IMR-90 (cell line): ENCODE data around the gene SHB. TPM values are rescaled to one million over a fixed set of nuclear protein-coding genes. Genes with fewer than 3 reads are reported as not detected.

Experiments used
- ATAC-seq: fragments of 200-7000 bp; cut with Tn5 transposase; 2 replicates; pipeline ENCODE4 v1.9.1; 2020; ENCODE audit warnings: low read depth, mild to moderate bottlenecking, moderate library complexity
- BruUV-seq: library from RNA; stranded (reverse); fragments of 400-500 nt; replicated peaks from 2 replicates; lab custom pipeline; 2021; lab: Mats Ljungman, UMichigan
- CTCF ChIA-PET: fragments of 300-600 bp; formaldehyde crosslinking; extraction: SDS; loops from one replicate; lab custom pipeline; 2021; ENCODE audit warnings: antibody characterized with exemption; lab: Yijun Ruan, JAX
- POLR2A ChIA-PET: fragments of 300-600 bp; sonication (Branson Sonifier 250); formaldehyde crosslinking; loops from one replicate; lab custom pipeline; 2022; ENCODE audit warnings: antibody characterized with exemption; ENCODE audit not compliant: unreplicated experiment; lab: Charles Lee
- DNase-seq: peaks from one replicate; pipeline ENCODE4 v3.0.0; 2013
- H2AFZ ChIP-seq: replicated peaks from 2 replicates; pipeline ENCODE3; 2013; ENCODE audit warnings: low read length, mild to moderate bottlenecking; ENCODE audit not compliant: poor library complexity
- H2AK5ac ChIP-seq: 2 replicates; pipeline ENCODE4 v1.6.1; 2013; ENCODE audit warnings: low read depth, low read length, inconsistent platforms
- H2AK9ac ChIP-seq: replicated peaks from 2 replicates; pipeline ENCODE3; 2013; ENCODE audit warnings: mild to moderate bottlenecking, low read depth, low read length, moderate library complexity; ENCODE audit not compliant: poor library complexity
- H2BK120ac ChIP-seq: 2 replicates; pipeline ENCODE4 v1.6.1; 2013; ENCODE audit warnings: low read depth, low read length, inconsistent platforms
- H2BK15ac ChIP-seq: 3 replicates; pipeline ENCODE4 v1.6.1; 2013; ENCODE audit warnings: low read depth, low read length, inconsistent platforms
- H2BK20ac ChIP-seq: 2 replicates; pipeline ENCODE4 v1.6.1; 2013; ENCODE audit warnings: low read depth, mild to moderate bottlenecking, inconsistent platforms, low read length, moderate library complexity
- H2BK5ac ChIP-seq: 2 replicates; pipeline ENCODE4 v1.6.1; 2013; ENCODE audit warnings: mild to moderate bottlenecking, low read depth, low read length, inconsistent platforms; ENCODE audit not compliant: poor library complexity, severe bottlenecking
- H3K14ac ChIP-seq: replicated peaks from 2 replicates; pipeline ENCODE4 v1.6.1; 2013; ENCODE audit warnings: low read depth, low read length, inconsistent platforms
- H3K18ac ChIP-seq: 2 replicates; pipeline ENCODE4 v1.6.1; 2013; ENCODE audit warnings: low read depth, low read length, control low read depth
- H3K23ac ChIP-seq: 2 replicates; pipeline ENCODE4 v1.6.1; 2013; ENCODE audit warnings: low read depth, low read length, inconsistent platforms
- H3K27ac ChIP-seq: 2 replicates; pipeline ENCODE4 v1.5.1; 2013; ENCODE audit warnings: mild to moderate bottlenecking, control low read depth, low read length; ENCODE audit not compliant: insufficient read depth
- H3K27me3 ChIP-seq: 2 replicates; pipeline ENCODE4 v1.6.1; 2013; ENCODE audit warnings: low read length; ENCODE audit not compliant: control insufficient read depth, insufficient read depth
- H3K36me3 ChIP-seq: 2 replicates; pipeline ENCODE4 v1.6.1; 2013; ENCODE audit warnings: low read length, mixed read lengths; ENCODE audit not compliant: control insufficient read depth, insufficient read depth
- H3K4ac ChIP-seq: 2 replicates; pipeline ENCODE4 v1.6.1; 2013; ENCODE audit warnings: low read depth, low read length, inconsistent platforms
- H3K4me1 ChIP-seq: 2 replicates; pipeline ENCODE4 v1.6.1; 2013; ENCODE audit warnings: low read length, mixed read lengths; ENCODE audit not compliant: control insufficient read depth, insufficient read depth
- H3K4me2 ChIP-seq: 2 replicates; pipeline ENCODE4 v1.6.1; 2013; ENCODE audit warnings: low read depth, mild to moderate bottlenecking, control low read depth, low read length, moderate library complexity
- H3K4me3 ChIP-seq: 2 replicates; pipeline ENCODE4 v1.5.1; 2013; ENCODE audit warnings: low read depth, mild to moderate bottlenecking, control low read depth, low read length, moderate library complexity; ENCODE audit not compliant: insufficient read depth
- H3K56ac ChIP-seq: 2 replicates; pipeline ENCODE4 v1.6.1; 2013; ENCODE audit warnings: low read length, inconsistent platforms; ENCODE audit not compliant: insufficient read depth; ENCODE audit errors: extremely low read depth
- H3K79me1 ChIP-seq, 2 experiments: 2 replicates each; pipeline ENCODE4 v1.6.1; 2013; ENCODE audit warnings: low read length in 2 of 2, inconsistent platforms in 1 of 2, low read depth in 1 of 2
- H3K9ac ChIP-seq: 2 replicates; pipeline ENCODE4 v1.6.1; 2013; ENCODE audit warnings: low read depth, low read length, control low read depth
- H3K9me1 ChIP-seq: 2 replicates; pipeline ENCODE4 v1.6.1; 2013; ENCODE audit warnings: low read length, inconsistent platforms; ENCODE audit not compliant: insufficient read depth
- H3K9me3 ChIP-seq: 2 replicates; pipeline ENCODE4 v1.6.1; 2013; ENCODE audit warnings: low read length; ENCODE audit not compliant: control insufficient read depth, insufficient read depth
- H4K20me1 ChIP-seq: 2 replicates; pipeline ENCODE4 v1.6.1; 2013; ENCODE audit warnings: low read length, inconsistent platforms; ENCODE audit not compliant: insufficient read depth
- H4K5ac ChIP-seq: 2 replicates; pipeline ENCODE4 v1.6.1; 2013; ENCODE audit warnings: mild to moderate bottlenecking, low read depth, low read length, control low read depth
- H4K8ac ChIP-seq, 2 experiments: 2 replicates each; pipeline ENCODE4 v1.6.1; 2013; ENCODE audit warnings: low read depth in 2 of 2, low read length in 2 of 2, control low read depth in 1 of 2, inconsistent platforms in 1 of 2
- H4K91ac ChIP-seq: 2 replicates; pipeline ENCODE4 v1.6.1; 2013; ENCODE audit warnings: low read depth, low read length, inconsistent platforms; ENCODE audit not compliant: insufficient read depth
- RCOR1 ChIP-seq: IDR thresholded peaks from 2 replicates; pipeline ENCODE4 v1.6.1; 2012; ENCODE audit warnings: mild to moderate bottlenecking, low read length, improper control_type of control experiment; ENCODE audit not compliant: insufficient replicate concordance
- RFX5 ChIP-seq: IDR thresholded peaks from 2 replicates; pipeline ENCODE4 v1.8.0; 2012; ENCODE audit warnings: low read depth, mild to moderate bottlenecking, low read length, moderate library complexity
- SMC3 ChIP-seq: fragments of 150-350 bp; IDR thresholded peaks from 2 replicates; pipeline ENCODE4 v1.6.1; 2016; ENCODE audit warnings: low read depth, mild to moderate bottlenecking, antibody characterized with exemption, low read length, moderate library complexity
- USF2 ChIP-seq: fragments of 150-350 bp; IDR thresholded peaks from 2 replicates; pipeline ENCODE4 v1.6.1; 2017; ENCODE audit warnings: mild to moderate bottlenecking, antibody characterized with exemption, low read length, low read depth
- WGBS, 2 experiments: methylation state at CpG; one replicate each; pipeline versions ENCODE4 v1.1.5 to v1.1.7; 2013; ENCODE audit warnings: missing lambda C conversion rate in 2 of 2; ENCODE audit not compliant: insufficient read length in 1 of 2; ENCODE audit errors: extremely low coverage in 2 of 2; 5-methylcytosine and 5-hydroxymethylcytosine counted together
- dilution Hi-C: fragments of 300-500 bp; cut with HindIII; formaldehyde crosslinking; loops from one replicate; pipeline ENCODE4 v1.14.3; 2018; ENCODE audit warnings: low sequenced_read_pairs; ENCODE audit not compliant: unreplicated experiment
- in situ Hi-C: fragments of 300-500 bp; cut with MboI; formaldehyde crosslinking; loops from 3 replicates; pipeline ENCODE4 v1.14.3; 2019; ENCODE audit warnings: low sequenced_read_pairs, inconsistent platforms, mixed read lengths
- intact Hi-C: fragments of 100-400 bp; cut with micrococcal nuclease; formaldehyde crosslinking; loops from 2 replicates; pipeline ENCODE4 v1.10.0; 2022
- polyA plus RNA-seq, 3 experiments: library from polyadenylated mRNA; depleted of rRNA; stranded (reverse); fragments of >200 nt; gene quantifications; 2 replicates each; pipeline ENCODE4 v1.2.3, GENCODE V29; 2012; ENCODE audit warnings: low replicate concordance in 1 of 3
- total RNA-seq: library from RNA; depleted of rRNA; stranded (reverse); fragments of >200 nt; gene quantifications from 2 replicates; pipeline ENCODE4 v1.2.3, GENCODE V29; 2012

Gene SHB
- total and polyA plus RNA-seq, 2 of the 4 experiments (the other 2 are of a cell fraction): 6.1 to 20.4 TPM

GRCh38 chr9:37923796-37924427, 145.1 kb downstream of the SHB start:
- ChIA-PET POLR2A (no interaction called here), CTCF (no interaction called here)
- 94% methylated on average over 6 of the region's 25 CpGs; no CpG with 5 or more reads in 1 of the 2 experiments for WGBS, 2 experiments
- H3K27ac ChIP-seq: no peak overlapping the region
- BruUV-seq: no TSS peak
- no peak overlapping the region for H4K91ac ChIP-seq
- H3K56ac ChIP-seq: no peak overlapping the region
- no peak overlapping the region for H3K4ac ChIP-seq
- H2BK5ac ChIP-seq: no peak overlapping the region
- H2AK5ac ChIP-seq: no peak overlapping the region
- no peak for DNase-seq
- peaks cover 41% of the 10 kb centered on the region for H3K36me3 ChIP-seq
- H3K14ac ChIP-seq: no peak overlapping the region
- intact Hi-C loops (no loop called here), in situ Hi-C loops (loop anchor here (10.0 kb wide), 1 partner anchor 141 kb away; the partner anchor contains the start of gene SHB), dilution Hi-C loops (loop anchor here (25.0 kb wide), 1 partner anchor 463 kb away; the partner anchor contains the start of gene ALDH1B1)
- TF ChIP-seq RFX5 (no peak), USF2 (no peak), SMC3 (no peak), RCOR1 (no peak)
- H4K5ac ChIP-seq: no peak overlapping the region
- peaks cover 70 to 94% of the 10 kb centered on the region in 2 experiments for H3K79me1 ChIP-seq
- no peak overlapping the region for H2AK9ac ChIP-seq
- no peak overlapping the region for H3K4me3 ChIP-seq
- H2AFZ ChIP-seq: no peak overlapping the region
- H3K4me1 ChIP-seq: peaks cover 17% of the 10 kb centered on the region
- no peak overlapping the region for H4K8ac ChIP-seq
- peaks cover 32% of the 10 kb centered on the region for H4K20me1 ChIP-seq
- H3K9me1 ChIP-seq: peaks cover 31% of the 10 kb centered on the region
- H3K27me3 ChIP-seq: no peaks in the 10 kb centered on the region
- no peak overlapping the region for H3K4me2 ChIP-seq
- no peak overlapping the region for H2BK120ac ChIP-seq
- no peak overlapping the region for H3K23ac ChIP-seq
- H3K18ac ChIP-seq: no peak overlapping the region
- H3K9ac ChIP-seq: no peak overlapping the region
- ATAC-seq: no peak
- H2BK15ac ChIP-seq: no peak overlapping the region
- no peaks in the 10 kb centered on the region for H3K9me3 ChIP-seq
- H2BK20ac ChIP-seq: no peak overlapping the region
